Measurements from ENCODE around the gene LRRFIP2. TPM values are rescaled to one million over a fixed set of nuclear protein-coding genes. Genes with fewer than 3 reads are reported as not detected.

LRRFIP2 gene
- total RNA-seq, 1 donor from 2014 or later = 68.5 TPM

- Mint-ChIP-seq H3K27ac (no peak overlapping the region), H3K9me3 (no peaks in the 10 kb centered on the region), H3K27me3 (no peaks in the 10 kb centered on the region), H3K4me3 (no peak overlapping the region), H3K36me3 (peaks cover 37% of the 10 kb centered on the region), H3K4me1 (ENCODE audit: unreplicated experiment) (peaks cover 26% of the 10 kb centered on the region)
- TF ChIP-seq, protein P1, sequence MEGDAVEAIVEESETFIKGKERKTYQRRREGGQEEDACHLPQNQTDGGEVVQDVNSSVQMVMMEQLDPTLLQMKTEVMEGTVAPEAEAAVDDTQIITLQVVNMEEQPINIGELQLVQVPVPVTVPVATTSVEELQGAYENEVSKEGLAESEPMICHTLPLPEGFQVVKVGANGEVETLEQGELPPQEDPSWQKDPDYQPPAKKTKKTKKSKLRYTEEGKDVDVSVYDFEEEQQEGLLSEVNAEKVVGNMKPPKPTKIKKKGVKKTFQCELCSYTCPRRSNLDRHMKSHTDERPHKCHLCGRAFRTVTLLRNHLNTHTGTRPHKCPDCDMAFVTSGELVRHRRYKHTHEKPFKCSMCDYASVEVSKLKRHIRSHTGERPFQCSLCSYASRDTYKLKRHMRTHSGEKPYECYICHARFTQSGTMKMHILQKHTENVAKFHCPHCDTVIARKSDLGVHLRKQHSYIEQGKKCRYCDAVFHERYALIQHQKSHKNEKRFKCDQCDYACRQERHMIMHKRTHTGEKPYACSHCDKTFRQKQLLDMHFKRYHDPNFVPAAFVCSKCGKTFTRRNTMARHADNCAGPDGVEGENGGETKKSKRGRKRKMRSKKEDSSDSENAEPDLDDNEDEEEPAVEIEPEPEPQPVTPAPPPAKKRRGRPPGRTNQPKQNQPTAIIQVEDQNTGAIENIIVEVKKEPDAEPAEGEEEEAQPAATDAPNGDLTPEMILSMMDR (conservative IDR thresholded peaks at IDR 0.05) = no peak
- DNase-seq (ENCODE audit: extremely low spot score, unreplicated experiment) = no peak
Observed at GRCh38 chr3:37092484-37092883, 81.9 kb downstream of the LRRFIP2 start.

DNA sequence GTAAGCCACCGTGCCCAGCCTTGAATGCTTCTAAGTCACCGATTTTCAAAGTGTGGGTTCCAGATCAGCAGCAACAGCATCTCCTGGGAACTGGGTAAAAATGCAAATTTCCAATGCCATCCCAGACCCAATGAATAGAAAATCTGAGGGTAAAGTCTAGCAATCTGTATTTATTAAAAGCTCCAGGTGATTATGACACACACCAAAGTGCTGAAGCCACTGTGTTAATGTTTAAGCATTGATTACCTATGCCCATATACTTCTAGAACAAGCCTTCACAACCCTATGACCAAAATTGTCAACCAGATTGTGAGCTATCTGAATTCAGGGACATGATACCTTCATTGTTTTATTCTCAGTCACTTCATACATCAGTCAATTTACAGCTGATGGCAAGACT lies 86.5 kb downstream of the LRRFIP2 start:
- Mint-ChIP-seq H3K4me3 (no peak overlapping the region), H3K27me3 (no peaks in the 10 kb centered on the region), H3K4me1 (ENCODE audit: unreplicated experiment) (peaks cover 5% of the 10 kb centered on the region), H3K36me3 (peaks cover 34% of the 10 kb centered on the region), H3K9me3 (no peaks in the 10 kb centered on the region), H3K27ac (no peak overlapping the region)
- TF ChIP-seq, protein P1 (conservative IDR thresholded peaks at IDR 0.05) = no peak
- no peak for DNase-seq (ENCODE audit: extremely low spot score, unreplicated experiment)

DNA sequence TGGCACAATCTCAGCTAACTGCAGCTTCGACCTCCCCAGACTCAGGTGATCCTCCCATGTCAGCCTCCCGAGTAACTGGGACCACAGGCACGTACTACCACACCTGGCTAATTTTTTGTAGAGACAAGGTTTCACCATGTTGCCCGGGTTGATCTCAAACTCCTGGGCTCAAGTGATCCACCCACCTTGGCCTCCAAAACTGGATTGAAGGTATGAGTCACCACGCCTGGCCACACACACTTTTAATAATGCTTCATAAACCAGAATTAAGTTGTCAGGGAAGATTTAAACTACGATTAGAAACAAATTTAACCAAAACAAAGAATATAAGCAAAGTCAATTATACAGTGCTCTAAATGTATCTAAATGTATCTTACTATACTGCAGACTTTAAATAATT lies 87.5 kb downstream of the LRRFIP2 start:
- Mint-ChIP-seq H3K4me1 (ENCODE audit: unreplicated experiment) (peaks cover 5% of the 10 kb centered on the region), H3K9me3 (no peaks in the 10 kb centered on the region), H3K4me3 (no peak overlapping the region), H3K27me3 (no peaks in the 10 kb centered on the region), H3K36me3 (peaks cover 35% of the 10 kb centered on the region), H3K27ac (no peak overlapping the region)
- TF ChIP-seq, protein P1 (conservative IDR thresholded peaks at IDR 0.05) = no peak
- no peak for DNase-seq (ENCODE audit: extremely low spot score, unreplicated experiment)

- H3K4me1 Mint-ChIP-seq (ENCODE audit: unreplicated experiment) = no peaks in the 10 kb centered on the region
- H3K36me3 Mint-ChIP-seq = peaks cover 41% of the 10 kb centered on the region
- TF ChIP-seq, protein P1 (conservative IDR thresholded peaks at IDR 0.05) = no peak
- H3K27ac Mint-ChIP-seq = no peak overlapping the region
- no peaks in the 10 kb centered on the region for H3K9me3 Mint-ChIP-seq
- no peaks in the 10 kb centered on the region for H3K27me3 Mint-ChIP-seq
- DNase-seq (ENCODE audit: extremely low spot score, unreplicated experiment) = no peak
- no peak overlapping the region for H3K4me3 Mint-ChIP-seq
Observed at GRCh38 chr3:37082317-37082716, 92.1 kb downstream of the LRRFIP2 start.

GRCh38 chr3:37075955-37076354 lies 98.4 kb downstream of the LRRFIP2 start:
- Mint-ChIP-seq H3K36me3 (peaks cover 45% of the 10 kb centered on the region), H3K4me3 (no peak overlapping the region), H3K4me1 (ENCODE audit: unreplicated experiment) (peaks cover 15% of the 10 kb centered on the region), H3K27ac (no peak overlapping the region), H3K9me3 (no peaks in the 10 kb centered on the region), H3K27me3 (no peaks in the 10 kb centered on the region)
- TF ChIP-seq, protein P1 (conservative IDR thresholded peaks at IDR 0.05) = no peak
- DNase-seq (ENCODE audit: extremely low spot score, unreplicated experiment) = no peak

DNA sequence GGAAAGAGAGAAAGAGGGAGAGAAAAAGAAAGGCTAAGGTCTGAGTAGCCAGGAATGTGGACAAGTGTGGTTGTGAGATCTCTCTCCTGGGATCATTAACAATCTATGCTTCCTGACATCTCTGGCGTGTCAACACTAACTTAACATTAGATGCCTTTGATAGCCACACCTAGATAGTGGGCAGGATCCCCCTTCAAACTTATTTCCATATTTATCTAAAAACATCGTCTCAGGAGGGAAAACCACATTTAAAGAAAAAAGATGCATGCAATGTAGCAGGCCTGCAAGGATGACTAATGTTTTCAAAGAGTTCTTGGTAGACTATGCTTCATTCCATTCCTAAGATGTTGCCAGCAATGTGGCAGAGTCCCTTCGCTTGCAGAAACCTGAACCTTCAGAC lies 100.2 kb downstream of the LRRFIP2 start:
- no peak for DNase-seq (ENCODE audit: extremely low spot score, unreplicated experiment)
- Mint-ChIP-seq H3K4me1 (ENCODE audit: unreplicated experiment) (peaks cover 15% of the 10 kb centered on the region), H3K27me3 (no peaks in the 10 kb centered on the region), H3K27ac (peak overlapping the region; percentile 21), H3K4me3 (no peak overlapping the region), H3K9me3 (no peaks in the 10 kb centered on the region), H3K36me3 (peaks cover 47% of the 10 kb centered on the region)
- TF ChIP-seq, protein P1 (conservative IDR thresholded peaks at IDR 0.05) = no peak
